K562 (cell line): Measurements from ENCODE around the gene USP5. TPM values are rescaled to one million over a fixed set of nuclear protein-coding genes. Genes with fewer than 3 reads are reported as not detected.

ENCODE experiments used
- BMI1 ChIP-seq: fragments of 150-350 bp; IDR thresholded peaks from 2 replicates; pipeline ENCODE4 v1.6.1; 2014; ENCODE audit warnings: low read length
- BRD9 ChIP-seq: fragments of 450-650 bp; IDR thresholded peaks from 2 replicates; pipeline ENCODE4 v1.6.1; 2018; ENCODE audit warnings: low read depth; ENCODE audit not compliant: partially characterized antibody
- NONO ChIP-seq, 2 experiments: fragments of 200-400 bp in 1 of 2; fragments of 450-650 bp in 1 of 2; formaldehyde crosslinking in 1 of 2; IDR thresholded peaks; 2 replicates each; pipeline ENCODE4 v1.6.1; 2017; ENCODE audit warnings: low read depth in 2 of 2, mild to moderate bottlenecking in 2 of 2, moderate library complexity in 2 of 2, low read length in 1 of 2
- SMARCB1 ChIP-seq: IDR thresholded peaks from 2 replicates; pipeline ENCODE4 v1.6.1; 2011; ENCODE audit warnings: improper control_type of control experiment, low read depth; ENCODE audit not compliant: insufficient read length
- polyA plus RNA-seq, 8 experiments: library from polyadenylated mRNA; depleted of rRNA in 4 of 8; stranded (reverse) in 5 of 8; unstranded in 3 of 8; fragments of >200 nt; fragmentation: Nextera tagmentation in 2 of 8; fragmentation: Illumina TruSeq in 1 of 8; extraction: Ambion mirVana in 2 of 8; extraction: Trizol in 1 of 8; gene quantifications; 2 replicates each; pipeline versions ENCODE4 v1.2.1 to v1.2.3, GENCODE V29; 2011 to 2014; ENCODE audit warnings: inconsistent platforms in 1 of 8, missing spikeins in 1 of 8
- total RNA-seq, 7 experiments: library from RNA; depleted of rRNA in 6 of 7; stranded (reverse); fragments of >200 nt in 6 of 7; fragmentation: Illumina TruSeq in 2 of 7; extraction: Trizol in 2 of 7; gene quantifications; 2 replicates each; pipeline versions ENCODE4 v1.2.1 to v1.2.3, GENCODE V29; 2011 to 2021; ENCODE audit warnings: low replicate concordance in 1 of 7
- TF ChIP-seq, protein P1 (sequence below): IDR thresholded peaks from 3 replicates; pipeline ENCODE4 v1.6.1; 2011; ENCODE audit warnings: borderline replicate concordance, mild to moderate bottlenecking; ENCODE audit not compliant: insufficient read length, insufficient read depth
- TF ChIP-seq, protein P2 (sequence below): sonication (generic); formaldehyde crosslinking; IDR thresholded peaks from 2 replicates; pipeline ENCODE4 v1.8.1; 2023; ENCODE audit warnings: mild to moderate bottlenecking, missing genetic modification reagents, moderate library complexity
- TF ChIP-seq, protein P3 (sequence below): sonication (generic); formaldehyde crosslinking; IDR thresholded peaks from 2 replicates; pipeline ENCODE4 v1.8.0; 2022; ENCODE audit warnings: mild to moderate bottlenecking, missing genetic modification reagents, borderline replicate concordance
- TF ChIP-seq, protein P4 (sequence below): sonication (generic); formaldehyde crosslinking; IDR thresholded peaks from 2 replicates; pipeline ENCODE4 v1.9.0; 2022; ENCODE audit warnings: mild to moderate bottlenecking, missing genetic modification reagents

USP5 gene
- total and polyA plus RNA-seq, 9 of the 15 experiments (the other 6 are each of a cell fraction or from before 2014, with no cell fraction given), result 1.4 to 107 (median 48.6) TPM

DNA sequence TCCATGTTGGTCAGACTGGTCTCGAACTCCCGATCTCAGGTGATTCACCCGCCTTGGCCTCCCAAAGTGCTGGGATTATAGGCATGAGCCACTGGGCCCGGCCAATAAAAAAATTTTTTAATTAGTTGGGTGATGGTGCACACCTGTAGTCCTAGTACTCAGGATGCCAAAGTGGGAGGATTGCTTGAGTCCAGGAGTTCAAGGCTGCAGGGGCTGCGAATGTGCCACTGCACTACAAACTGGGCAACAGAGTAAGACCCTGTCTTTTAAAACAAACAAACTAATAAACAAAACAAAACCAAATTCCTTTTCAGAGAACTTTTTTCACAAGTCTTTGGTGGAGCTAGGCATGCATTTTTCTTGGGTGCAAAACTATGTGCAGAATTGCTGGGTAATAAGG is 31.3 kb downstream of the USP5 start (continued):
- TF ChIP-seq, protein P1, sequence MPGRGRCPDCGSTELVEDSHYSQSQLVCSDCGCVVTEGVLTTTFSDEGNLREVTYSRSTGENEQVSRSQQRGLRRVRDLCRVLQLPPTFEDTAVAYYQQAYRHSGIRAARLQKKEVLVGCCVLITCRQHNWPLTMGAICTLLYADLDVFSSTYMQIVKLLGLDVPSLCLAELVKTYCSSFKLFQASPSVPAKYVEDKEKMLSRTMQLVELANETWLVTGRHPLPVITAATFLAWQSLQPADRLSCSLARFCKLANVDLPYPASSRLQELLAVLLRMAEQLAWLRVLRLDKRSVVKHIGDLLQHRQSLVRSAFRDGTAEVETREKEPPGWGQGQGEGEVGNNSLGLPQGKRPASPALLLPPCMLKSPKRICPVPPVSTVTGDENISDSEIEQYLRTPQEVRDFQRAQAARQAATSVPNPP, result no peak
- TF ChIP-seq SMARCB1 (no peak), NONO (IDR thresholded peaks at IDR 0.05; ENCODE audit: low read depth in 2 of 2, low read length in 1 of 2) (no peak), BMI1 (no peak), BRD9 (no peak)
- TF ChIP-seq, protein P2, sequence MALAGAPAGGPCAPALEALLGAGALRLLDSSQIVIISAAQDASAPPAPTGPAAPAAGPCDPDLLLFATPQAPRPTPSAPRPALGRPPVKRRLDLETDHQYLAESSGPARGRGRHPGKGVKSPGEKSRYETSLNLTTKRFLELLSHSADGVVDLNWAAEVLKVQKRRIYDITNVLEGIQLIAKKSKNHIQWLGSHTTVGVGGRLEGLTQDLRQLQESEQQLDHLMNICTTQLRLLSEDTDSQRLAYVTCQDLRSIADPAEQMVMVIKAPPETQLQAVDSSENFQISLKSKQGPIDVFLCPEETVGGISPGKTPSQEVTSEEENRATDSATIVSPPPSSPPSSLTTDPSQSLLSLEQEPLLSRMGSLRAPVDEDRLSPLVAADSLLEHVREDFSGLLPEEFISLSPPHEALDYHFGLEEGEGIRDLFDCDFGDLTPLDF (CRISPR knock-in tag), result no peak
- TF ChIP-seq, protein P3, sequence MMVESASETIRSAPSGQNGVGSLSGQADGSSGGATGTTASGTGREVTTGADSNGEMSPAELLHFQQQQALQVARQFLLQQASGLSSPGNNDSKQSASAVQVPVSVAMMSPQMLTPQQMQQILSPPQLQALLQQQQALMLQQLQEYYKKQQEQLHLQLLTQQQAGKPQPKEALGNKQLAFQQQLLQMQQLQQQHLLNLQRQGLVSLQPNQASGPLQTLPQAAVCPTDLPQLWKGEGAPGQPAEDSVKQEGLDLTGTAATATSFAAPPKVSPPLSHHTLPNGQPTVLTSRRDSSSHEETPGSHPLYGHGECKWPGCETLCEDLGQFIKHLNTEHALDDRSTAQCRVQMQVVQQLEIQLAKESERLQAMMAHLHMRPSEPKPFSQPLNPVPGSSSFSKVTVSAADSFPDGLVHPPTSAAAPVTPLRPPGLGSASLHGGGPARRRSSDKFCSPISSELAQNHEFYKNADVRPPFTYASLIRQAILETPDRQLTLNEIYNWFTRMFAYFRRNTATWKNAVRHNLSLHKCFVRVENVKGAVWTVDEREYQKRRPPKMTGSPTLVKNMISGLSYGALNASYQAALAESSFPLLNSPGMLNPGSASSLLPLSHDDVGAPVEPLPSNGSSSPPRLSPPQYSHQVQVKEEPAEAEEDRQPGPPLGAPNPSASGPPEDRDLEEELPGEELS (CRISPR knock-in tag), result no peak
- TF ChIP-seq, protein P4, sequence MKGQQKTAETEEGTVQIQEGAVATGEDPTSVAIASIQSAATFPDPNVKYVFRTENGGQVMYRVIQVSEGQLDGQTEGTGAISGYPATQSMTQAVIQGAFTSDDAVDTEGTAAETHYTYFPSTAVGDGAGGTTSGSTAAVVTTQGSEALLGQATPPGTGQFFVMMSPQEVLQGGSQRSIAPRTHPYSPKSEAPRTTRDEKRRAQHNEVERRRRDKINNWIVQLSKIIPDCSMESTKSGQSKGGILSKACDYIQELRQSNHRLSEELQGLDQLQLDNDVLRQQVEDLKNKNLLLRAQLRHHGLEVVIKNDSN (CRISPR knock-in tag), result no peak
